Retinal pigment epithelial cell (primary cell): ENCODE data around the gene C22orf39.

Experiments used
- DNase-seq: peaks from one replicate; pipeline ENCODE4 v3.0.0-alpha.2; 2010; ENCODE audit warnings: low read depth
- H3K4me3 ChIP-seq: 2 replicates; pipeline ENCODE4 v1.5.1; 2011; ENCODE audit warnings: mild to moderate bottlenecking, low read length, control low read depth, moderate library complexity
- TF ChIP-seq, protein P1 (sequence below): conservative IDR thresholded peaks from 2 replicates; pipeline ENCODE4 v1.5.1; 2011; ENCODE audit warnings: low read depth, low read length, control low read depth, inconsistent platforms

Gene C22orf39

DNA sequence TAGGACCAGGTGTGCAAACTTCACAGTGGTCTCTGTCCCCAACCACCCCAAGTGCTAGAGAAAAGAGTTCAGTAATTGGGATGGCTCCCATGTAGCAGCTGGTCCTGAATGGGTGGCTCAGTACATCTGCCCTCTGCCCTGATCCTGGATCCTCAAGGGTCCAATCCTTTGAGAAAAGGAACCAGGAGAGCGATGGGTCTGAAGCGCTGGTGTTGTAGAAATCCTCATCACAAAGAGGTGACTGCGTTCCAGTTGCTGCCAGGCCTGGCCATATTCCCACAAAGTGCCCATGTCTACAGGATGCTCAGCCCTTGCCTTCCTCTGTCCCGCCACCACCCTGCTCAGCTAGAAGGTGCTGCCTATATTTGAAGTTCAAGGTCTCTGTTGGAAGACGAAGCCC is 6.2 kb upstream of the C22orf39 start:
- H3K4me3 ChIP-seq = no peak overlapping the region
- DNase-seq = no peak
- TF ChIP-seq, protein P1, sequence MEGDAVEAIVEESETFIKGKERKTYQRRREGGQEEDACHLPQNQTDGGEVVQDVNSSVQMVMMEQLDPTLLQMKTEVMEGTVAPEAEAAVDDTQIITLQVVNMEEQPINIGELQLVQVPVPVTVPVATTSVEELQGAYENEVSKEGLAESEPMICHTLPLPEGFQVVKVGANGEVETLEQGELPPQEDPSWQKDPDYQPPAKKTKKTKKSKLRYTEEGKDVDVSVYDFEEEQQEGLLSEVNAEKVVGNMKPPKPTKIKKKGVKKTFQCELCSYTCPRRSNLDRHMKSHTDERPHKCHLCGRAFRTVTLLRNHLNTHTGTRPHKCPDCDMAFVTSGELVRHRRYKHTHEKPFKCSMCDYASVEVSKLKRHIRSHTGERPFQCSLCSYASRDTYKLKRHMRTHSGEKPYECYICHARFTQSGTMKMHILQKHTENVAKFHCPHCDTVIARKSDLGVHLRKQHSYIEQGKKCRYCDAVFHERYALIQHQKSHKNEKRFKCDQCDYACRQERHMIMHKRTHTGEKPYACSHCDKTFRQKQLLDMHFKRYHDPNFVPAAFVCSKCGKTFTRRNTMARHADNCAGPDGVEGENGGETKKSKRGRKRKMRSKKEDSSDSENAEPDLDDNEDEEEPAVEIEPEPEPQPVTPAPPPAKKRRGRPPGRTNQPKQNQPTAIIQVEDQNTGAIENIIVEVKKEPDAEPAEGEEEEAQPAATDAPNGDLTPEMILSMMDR = no peak

DNA sequence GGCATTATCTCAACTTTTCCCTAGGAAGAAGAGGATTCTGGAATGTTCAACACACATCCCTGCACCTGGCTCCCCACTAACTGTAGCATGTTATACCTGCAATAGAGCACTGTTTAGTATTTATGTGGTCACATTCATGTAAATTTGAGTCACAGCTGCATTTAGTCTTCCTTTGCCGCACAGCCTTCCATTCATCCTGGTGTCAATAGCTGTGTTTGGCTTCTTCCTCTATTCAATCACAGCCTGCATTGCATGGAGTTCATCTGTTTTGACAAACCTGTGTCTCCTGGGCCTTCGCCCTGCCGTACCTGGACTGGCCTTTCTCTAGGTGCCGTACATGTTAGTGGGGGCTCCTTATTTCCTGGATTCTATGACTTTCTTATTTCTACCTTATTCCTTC is 4.1 kb upstream of the C22orf39 start:
- no peak overlapping the region for H3K4me3 ChIP-seq
- no peak for DNase-seq
- TF ChIP-seq, protein P1 = no peak

DNA sequence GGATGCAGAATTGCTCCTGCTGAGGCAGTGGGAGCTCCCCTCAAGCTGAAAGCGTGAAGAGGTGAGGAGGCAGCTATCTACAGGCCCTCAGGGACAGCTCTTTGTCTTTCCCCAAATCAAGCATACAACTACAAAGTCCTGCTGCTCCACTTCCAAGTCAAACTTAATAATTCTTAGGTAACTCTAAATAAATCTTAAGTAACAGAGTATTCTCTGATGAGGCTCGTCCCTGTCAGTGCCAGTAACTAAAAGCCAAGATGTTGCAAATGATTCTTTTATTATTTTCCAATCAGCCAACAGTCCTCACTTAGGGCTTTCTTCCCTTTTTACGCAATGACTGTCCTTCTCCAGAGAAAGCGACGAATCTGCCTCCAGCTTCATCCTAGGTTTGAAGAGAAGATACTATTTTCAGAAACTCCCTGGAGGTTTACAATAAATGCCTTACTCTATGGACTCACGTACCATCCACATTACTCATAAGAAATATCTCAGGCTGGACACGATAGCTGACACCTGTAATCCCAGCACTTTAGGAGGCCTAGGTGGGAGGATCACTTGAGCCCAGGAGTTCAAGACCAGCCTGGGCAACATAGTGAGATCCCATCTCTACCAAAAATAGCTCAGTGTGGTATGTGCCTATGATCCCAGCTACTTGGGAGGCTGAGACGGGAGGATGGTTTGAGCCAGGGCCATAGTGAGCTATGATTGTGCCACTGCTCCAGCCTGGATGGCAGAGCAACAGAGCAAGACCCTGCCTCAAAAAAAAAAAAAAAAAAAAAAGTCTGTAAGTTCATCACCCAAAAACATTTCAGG is 3.1 kb upstream of the C22orf39 start:
- DNase-seq = no peak
- H3K4me3 ChIP-seq = no peak overlapping the region
- TF ChIP-seq, protein P1 = no peak

DNA sequence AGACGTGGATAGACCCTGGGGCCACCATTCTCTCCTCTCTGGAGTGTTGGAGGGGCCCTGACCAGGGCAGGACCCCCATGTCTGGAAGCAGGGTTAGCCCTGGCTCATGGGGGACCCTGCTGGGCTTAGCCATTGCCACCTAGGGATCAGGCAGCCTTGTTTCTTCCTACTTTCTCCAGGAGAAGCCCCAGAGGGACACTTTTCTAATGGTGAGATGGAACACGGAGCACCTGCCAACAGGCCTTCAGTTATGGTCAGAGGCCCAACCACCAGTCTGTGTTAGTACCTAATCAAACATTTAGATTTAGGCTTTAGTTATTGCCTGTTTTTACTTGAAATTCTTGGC is 1.9 kb upstream of the C22orf39 start:
- DNase-seq = no peak
- TF ChIP-seq, protein P1 = no peak
- H3K4me3 ChIP-seq = no peak overlapping the region

DNA sequence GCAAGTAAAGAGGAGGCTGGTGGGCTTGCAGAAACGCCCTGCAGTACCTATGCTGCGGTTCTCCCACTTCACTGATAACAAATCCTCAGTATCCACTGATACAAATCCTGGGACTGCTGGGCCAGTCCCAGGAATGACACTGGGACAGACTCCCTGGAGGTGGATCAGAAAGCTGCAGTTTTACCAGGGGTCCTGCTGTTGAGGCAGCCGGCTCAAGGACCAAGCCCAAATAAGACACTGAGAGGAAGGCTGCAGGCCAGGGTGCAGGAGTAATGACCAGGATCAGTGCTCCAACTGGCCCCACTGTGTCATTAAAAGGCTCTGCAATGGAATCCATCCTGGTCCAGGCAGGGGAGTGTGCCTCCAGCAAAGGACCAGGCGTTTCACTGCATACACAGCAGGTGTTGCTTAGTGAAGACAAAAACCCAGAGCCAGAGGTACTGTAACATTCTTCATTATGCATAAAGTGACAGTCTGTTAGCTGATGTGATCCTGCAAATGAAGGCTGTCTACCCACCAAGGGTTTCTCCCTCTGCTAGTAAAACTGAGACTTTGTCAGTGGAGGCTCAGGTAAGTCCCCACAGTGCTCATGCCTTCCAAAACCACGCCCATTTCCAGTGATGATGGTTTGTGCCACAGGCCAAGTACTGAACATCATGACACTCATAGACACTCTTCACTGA is 1.4 kb upstream of the C22orf39 start:
- TF ChIP-seq, protein P1 = no peak
- H3K4me3 ChIP-seq = peak overlapping the region; percentile 88
- no peak for DNase-seq

DNA sequence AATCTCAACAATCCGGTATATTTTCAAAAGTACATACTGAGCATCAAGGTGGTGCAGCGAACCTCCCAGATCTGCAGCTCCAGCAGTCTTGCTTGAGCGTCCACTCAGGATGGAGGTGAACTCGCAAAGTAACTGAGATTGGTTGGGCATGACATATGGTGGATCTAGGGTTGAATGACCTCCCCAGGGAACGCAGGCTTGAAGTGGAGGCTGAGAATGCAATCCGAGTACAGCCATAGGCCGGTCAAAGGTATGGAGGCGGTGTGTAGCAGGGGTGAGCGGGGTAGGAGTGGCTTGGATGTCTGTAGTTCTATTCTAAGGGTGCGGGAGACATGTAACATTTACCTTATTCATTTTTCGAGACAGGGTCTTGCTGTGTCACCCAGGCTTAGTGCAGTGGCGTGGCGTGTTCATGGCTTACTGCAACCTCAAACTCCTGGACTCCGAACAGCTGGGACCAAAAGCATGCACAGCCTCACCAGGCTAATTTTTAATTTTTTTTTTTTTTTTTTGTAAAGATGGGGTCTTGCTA is 631 bp upstream of the C22orf39 start:
- DNase-seq = no peak
- H3K4me3 ChIP-seq = peak overlapping the region; percentile 88
- TF ChIP-seq, protein P1 = no peak
